ENCODE results near the gene TAS2R41. TPM values are rescaled to one million over a fixed set of nuclear protein-coding genes. Genes with fewer than 3 reads are reported as not detected.
"Not testable (repeated sequence)": the region's sequence is repeated elsewhere in the genome, so short reads cannot be mapped to it uniquely, and the experiment has no call there.

The TAS2R41 gene
- total RNA-seq, 1 donor from 2014 or later: not detected

DNA sequence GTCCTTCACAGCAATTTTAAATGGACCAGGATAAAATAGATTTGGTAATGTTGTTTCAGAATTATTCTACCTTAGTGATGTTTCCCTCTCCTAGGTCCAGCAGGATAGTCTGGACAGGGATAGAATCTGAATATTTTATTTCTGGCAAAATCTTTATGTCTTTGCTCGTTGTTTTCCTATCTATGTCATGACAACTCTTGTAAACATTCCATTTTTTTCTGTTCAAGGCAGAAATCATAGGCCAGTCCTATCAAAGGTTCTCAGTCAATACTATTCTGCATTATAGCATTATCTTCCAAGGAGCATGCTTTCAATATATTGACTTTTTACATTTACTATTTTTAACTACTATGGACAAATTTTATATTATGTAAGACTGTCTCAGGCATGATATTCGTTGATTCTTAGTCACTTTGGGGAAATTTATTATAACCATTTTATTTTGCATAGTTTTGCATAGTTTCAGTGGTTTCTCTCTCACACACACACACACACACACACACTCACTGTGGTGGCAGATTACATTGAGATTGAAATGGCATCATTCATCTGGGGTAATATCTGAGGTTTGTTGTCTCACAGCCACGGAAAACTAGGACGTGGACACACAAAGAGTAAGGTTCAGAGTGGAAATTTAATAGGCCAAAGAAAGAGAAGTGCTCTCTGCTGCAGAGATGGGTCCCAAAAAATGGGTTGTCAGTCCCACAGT is 17.2 kb upstream of the TAS2R41 start:
- Mint-ChIP-seq H3K36me3 (ENCODE audit: insufficient read depth) (no peaks in the 10 kb centered on the region), H3K27ac (no peak overlapping the region), H3K27me3 (no peaks in the 10 kb centered on the region), H3K4me3 (ENCODE audit: low read depth) (no peak overlapping the region), H3K9me3 (ENCODE audit: low read depth) (peaks cover 3% of the 10 kb centered on the region), H3K4me1 (ENCODE audit: low read depth) (no peaks in the 10 kb centered on the region)
- DNase-seq (ENCODE audit: low spot score, unreplicated experiment): no peak
- TF ChIP-seq, protein P1, sequence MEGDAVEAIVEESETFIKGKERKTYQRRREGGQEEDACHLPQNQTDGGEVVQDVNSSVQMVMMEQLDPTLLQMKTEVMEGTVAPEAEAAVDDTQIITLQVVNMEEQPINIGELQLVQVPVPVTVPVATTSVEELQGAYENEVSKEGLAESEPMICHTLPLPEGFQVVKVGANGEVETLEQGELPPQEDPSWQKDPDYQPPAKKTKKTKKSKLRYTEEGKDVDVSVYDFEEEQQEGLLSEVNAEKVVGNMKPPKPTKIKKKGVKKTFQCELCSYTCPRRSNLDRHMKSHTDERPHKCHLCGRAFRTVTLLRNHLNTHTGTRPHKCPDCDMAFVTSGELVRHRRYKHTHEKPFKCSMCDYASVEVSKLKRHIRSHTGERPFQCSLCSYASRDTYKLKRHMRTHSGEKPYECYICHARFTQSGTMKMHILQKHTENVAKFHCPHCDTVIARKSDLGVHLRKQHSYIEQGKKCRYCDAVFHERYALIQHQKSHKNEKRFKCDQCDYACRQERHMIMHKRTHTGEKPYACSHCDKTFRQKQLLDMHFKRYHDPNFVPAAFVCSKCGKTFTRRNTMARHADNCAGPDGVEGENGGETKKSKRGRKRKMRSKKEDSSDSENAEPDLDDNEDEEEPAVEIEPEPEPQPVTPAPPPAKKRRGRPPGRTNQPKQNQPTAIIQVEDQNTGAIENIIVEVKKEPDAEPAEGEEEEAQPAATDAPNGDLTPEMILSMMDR (IDR thresholded peaks at IDR 0.05; ENCODE audit: unreplicated experiment): no peak

DNA sequence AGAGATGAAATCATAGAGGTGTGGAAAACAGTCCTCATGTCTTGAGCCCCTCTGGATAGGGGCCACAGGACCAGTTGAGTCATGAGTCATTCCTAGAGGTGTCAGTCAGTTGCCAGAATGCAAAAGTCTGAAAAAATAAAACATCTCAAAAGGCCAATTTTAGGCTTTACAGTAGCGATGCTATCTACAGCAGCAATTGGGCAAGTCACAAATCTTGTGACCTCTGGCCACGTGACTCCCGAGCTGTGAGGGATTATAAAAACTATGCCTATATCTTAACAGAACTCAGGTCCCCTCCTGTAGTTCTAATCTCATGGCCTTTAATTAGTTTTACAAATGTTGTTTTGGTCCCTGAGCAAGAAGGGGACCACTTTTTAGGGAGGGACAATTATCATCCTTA is 15.6 kb upstream of the TAS2R41 start:
- Mint-ChIP-seq H3K4me3 (ENCODE audit: low read depth) (no peak overlapping the region), H3K27ac (no peak overlapping the region), H3K36me3 (ENCODE audit: insufficient read depth) (no peaks in the 10 kb centered on the region), H3K27me3 (no peaks in the 10 kb centered on the region), H3K9me3 (ENCODE audit: low read depth) (peaks cover 3% of the 10 kb centered on the region), H3K4me1 (ENCODE audit: low read depth) (no peaks in the 10 kb centered on the region)
- DNase-seq (ENCODE audit: low spot score, unreplicated experiment): no peak
- TF ChIP-seq, protein P1 (IDR thresholded peaks at IDR 0.05; ENCODE audit: unreplicated experiment): no peak

DNA sequence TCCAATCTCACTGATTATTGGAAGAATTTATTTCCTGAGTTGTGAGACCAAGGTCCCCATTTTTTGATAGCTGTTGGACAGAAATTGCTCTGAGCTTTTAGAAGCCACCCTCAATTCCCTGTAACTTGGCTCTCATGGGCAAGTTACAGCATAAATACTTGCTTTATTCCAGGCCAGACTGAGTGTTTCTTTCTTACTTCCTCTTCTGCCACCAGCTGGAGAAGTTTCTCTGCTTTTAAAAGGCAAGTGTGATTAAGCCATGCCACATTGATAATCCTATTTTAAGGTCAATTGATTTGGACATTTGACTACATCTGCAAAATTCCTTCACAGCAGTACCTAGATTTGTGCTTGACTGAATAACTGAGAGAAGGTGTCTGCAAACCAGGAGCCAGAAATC is 14.1 kb upstream of the TAS2R41 start:
- peaks cover 3% of the 10 kb centered on the region for H3K9me3 Mint-ChIP-seq (ENCODE audit: low read depth)
- H3K4me1 Mint-ChIP-seq (ENCODE audit: low read depth): no peaks in the 10 kb centered on the region
- H3K36me3 Mint-ChIP-seq (ENCODE audit: insufficient read depth): no peaks in the 10 kb centered on the region
- TF ChIP-seq, protein P1 (IDR thresholded peaks at IDR 0.05; ENCODE audit: unreplicated experiment): no peak
- no peaks in the 10 kb centered on the region for H3K27me3 Mint-ChIP-seq
- no peak for DNase-seq (ENCODE audit: low spot score, unreplicated experiment)
- H3K27ac Mint-ChIP-seq: no peak overlapping the region
- no peak overlapping the region for H3K4me3 Mint-ChIP-seq (ENCODE audit: low read depth)

DNA sequence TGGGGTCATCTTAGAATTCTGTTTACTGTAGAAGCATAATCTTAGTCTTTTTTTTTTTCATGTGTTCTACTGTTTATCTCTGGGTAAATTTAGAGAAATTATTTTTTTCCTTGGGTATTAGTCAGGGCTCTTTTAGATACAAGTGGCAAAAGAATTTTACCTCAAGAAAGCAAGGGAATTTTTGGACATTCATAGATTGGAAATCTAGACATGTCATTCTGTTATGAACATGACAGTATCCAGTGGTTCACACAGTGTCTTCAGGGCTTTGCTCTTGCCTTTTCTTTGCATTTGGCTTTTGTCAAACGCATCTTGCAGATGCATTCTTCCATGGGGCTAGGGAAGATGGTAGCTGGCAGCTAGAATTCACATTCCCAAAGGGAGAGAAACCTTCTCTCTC is 13.7 kb upstream of the TAS2R41 start:
- H3K27ac Mint-ChIP-seq: no peak overlapping the region

DNA sequence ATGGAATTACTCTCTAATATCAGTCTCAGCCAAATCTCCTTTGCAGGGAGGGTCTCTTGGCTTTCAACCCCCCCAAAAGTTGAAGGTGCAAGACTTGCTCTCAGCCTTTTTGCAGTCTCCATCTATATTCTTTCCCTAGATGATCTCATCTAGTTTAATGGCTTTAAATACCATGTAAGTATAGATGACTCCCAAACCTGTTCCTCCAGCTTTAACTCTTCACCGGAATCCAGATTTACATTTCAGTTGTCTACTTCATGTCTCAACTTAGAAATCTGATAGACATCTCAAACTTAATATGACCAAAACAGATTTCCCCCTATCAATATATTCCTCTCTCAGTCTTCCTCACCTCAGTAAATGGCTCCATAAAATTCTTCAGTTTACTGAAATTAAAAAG is 9.9 kb upstream of the TAS2R41 start:
- Mint-ChIP-seq H3K9me3 (ENCODE audit: low read depth) (peaks cover 12% of the 10 kb centered on the region), H3K36me3 (ENCODE audit: insufficient read depth) (no peaks in the 10 kb centered on the region), H3K27ac (no peak overlapping the region), H3K27me3 (no peaks in the 10 kb centered on the region), H3K4me3 (ENCODE audit: low read depth) (no peak overlapping the region), H3K4me1 (ENCODE audit: low read depth) (peaks cover 4% of the 10 kb centered on the region)
- DNase-seq (ENCODE audit: low spot score, unreplicated experiment): no peak
- TF ChIP-seq, protein P1 (IDR thresholded peaks at IDR 0.05; ENCODE audit: unreplicated experiment): no peak

More for the DNA sequence above, 13.7 kb upstream of the TAS2R41 start:
- TF ChIP-seq, protein P1 (IDR thresholded peaks at IDR 0.05; ENCODE audit: unreplicated experiment): no peak
- peaks cover 3% of the 10 kb centered on the region for H3K9me3 Mint-ChIP-seq (ENCODE audit: low read depth)
- no peak for DNase-seq (ENCODE audit: low spot score, unreplicated experiment)
- H3K36me3 Mint-ChIP-seq (ENCODE audit: insufficient read depth): no peaks in the 10 kb centered on the region
- H3K4me1 Mint-ChIP-seq (ENCODE audit: low read depth): no peaks in the 10 kb centered on the region
- no peak overlapping the region for H3K4me3 Mint-ChIP-seq (ENCODE audit: low read depth)
- no peaks in the 10 kb centered on the region for H3K27me3 Mint-ChIP-seq

DNA sequence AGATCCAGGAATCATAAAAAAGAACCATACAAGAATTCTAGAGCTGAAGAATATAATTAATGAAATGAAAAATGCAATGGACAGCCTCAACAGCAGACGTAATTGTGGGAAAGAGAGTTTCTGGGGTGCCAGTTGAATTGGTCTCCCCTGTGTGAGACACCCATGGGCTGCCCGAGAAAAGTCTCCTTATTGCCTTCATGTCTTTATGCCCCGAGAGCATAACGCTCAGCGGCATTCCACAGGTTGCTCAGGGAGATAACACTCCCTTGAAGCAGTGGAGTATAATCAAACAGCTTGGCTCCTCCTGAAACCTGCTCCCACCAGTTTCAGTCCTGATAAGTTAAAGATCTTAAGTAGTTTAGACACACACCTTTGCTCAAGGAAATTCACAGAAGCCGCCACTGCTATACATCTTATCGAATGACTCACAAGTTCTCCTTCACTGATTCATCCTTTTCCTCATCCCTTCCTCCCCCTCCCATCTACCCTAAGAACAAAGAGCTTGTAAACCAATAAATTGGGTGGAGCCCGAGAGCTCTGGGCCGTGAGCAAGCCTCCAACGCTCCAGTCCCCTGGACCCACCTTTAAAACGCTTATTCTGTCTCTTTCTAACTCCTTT is 5.5 kb upstream of the TAS2R41 start:
- not testable (repeated sequence) for H3K4me1 Mint-ChIP-seq (ENCODE audit: low read depth); H3K4me3 Mint-ChIP-seq (ENCODE audit: low read depth); DNase-seq (ENCODE audit: low spot score, unreplicated experiment); H3K27me3 Mint-ChIP-seq; H3K36me3 Mint-ChIP-seq (ENCODE audit: insufficient read depth)
- Mint-ChIP-seq H3K27ac (peak overlapping the region; percentile 34), H3K9me3 (ENCODE audit: low read depth) (peaks cover 13% of the 10 kb centered on the region)

All from progenitor cell of endocrine pancreas (in vitro differentiated cells).